K562 (cell line): ENCODE results near the gene NUDT1. TPM values are rescaled to one million over a fixed set of nuclear protein-coding genes. Genes with fewer than 3 reads are reported as not detected.

Experiments
- ATAC-seq: fragments of 200-7000 bp; cut with Tn5 transposase; 3 replicates; pipeline ENCODE4 v1.9.1; 2020; ENCODE audit warnings: moderate library complexity
- BruUV-seq: library from RNA; stranded (reverse); fragments of 400-500 nt; replicated peaks from 2 replicates; lab custom pipeline; 2021; lab: Mats Ljungman, UMichigan
- CTCF ChIA-PET: fragments of 300-600 bp; formaldehyde crosslinking; extraction: SDS; loops from one replicate; lab custom pipeline; 2021; ENCODE audit warnings: low intra/inter-chr PET ratio; lab: Yijun Ruan, JAX
- POLR2A ChIA-PET: fragments of 300-600, 350-650 bp; sonication (Branson Sonifier 250); formaldehyde crosslinking; extraction: SDS; loops from one replicate; lab custom pipeline; 2021; ENCODE audit warnings: antibody characterized with exemption, inconsistent platforms; lab: Yijun Ruan, JAX
- DNase-seq, 4 experiments: peaks; one replicate each; pipeline versions ENCODE4 v3.0.0 to v3.0.0-alpha.2; 2011 to 2018; ENCODE audit warnings: low spot score in 3 of 4, mixed read lengths in 3 of 4; ENCODE audit errors: extremely low read depth in 1 of 4
- FAIRE-seq: peaks from 2 replicates; lab custom pipeline; 2011; peaks lifted over from hg19 to GRCh38; lab: Jason Lieb, UNC
- H2AFZ ChIP-seq: 2 replicates; pipeline ENCODE4 v1.6.0; 2011; ENCODE audit warnings: low read depth, low read length, control low read depth, inconsistent platforms
- H3K27ac ChIP-seq: fragments of 200-600 bp; 3 replicates; pipeline ENCODE4 v1.8.0; 2011; ENCODE audit warnings: low read depth, mild to moderate bottlenecking, control low read depth, inconsistent platforms, low read length, moderate library complexity, mixed read lengths; ENCODE audit errors: extremely low read depth
- H3K27me3 ChIP-seq, 2 experiments: fragments of 300-600 bp in 1 of 2; 2 replicates in 1 of 2; 3 replicates in 1 of 2; pipeline versions ENCODE4 v1.6.0 to v1.8.0; 2011; ENCODE audit warnings: inconsistent platforms in 2 of 2, low read length in 2 of 2, mild to moderate bottlenecking in 1 of 2, mixed read lengths in 1 of 2, moderate library complexity in 1 of 2; ENCODE audit not compliant: control insufficient read depth in 2 of 2, insufficient read depth in 2 of 2
- H3K36me3 ChIP-seq: fragments of 300-600 bp; 3 replicates; pipeline ENCODE4 v1.8.0; 2011; ENCODE audit warnings: mild to moderate bottlenecking, low read length, inconsistent platforms; ENCODE audit not compliant: control insufficient read depth, insufficient read depth
- H3K4me1 ChIP-seq, 2 experiments: fragments of 200-600 bp in 1 of 2; replicated peaks in 1 of 2; 2 replicates in 1 of 2; 3 replicates in 1 of 2; pipeline versions ENCODE4 v1.5.1 to v1.8.0; 2011; ENCODE audit warnings: inconsistent platforms in 2 of 2, low read length in 2 of 2, mild to moderate bottlenecking in 1 of 2, mixed read lengths in 1 of 2, moderate library complexity in 1 of 2; ENCODE audit not compliant: control insufficient read depth in 2 of 2, insufficient read depth in 2 of 2
- H3K4me2 ChIP-seq: 2 replicates; pipeline ENCODE4 v1.6.1; 2011; ENCODE audit warnings: low read length, control low read depth, inconsistent platforms, mixed read lengths; ENCODE audit not compliant: insufficient read depth
- H3K4me3 ChIP-seq: fragments of 200-600 bp; sonication (generic), shearing (Covaris generic); 2 replicates; pipeline ENCODE4 v1.5.1; 2016; ENCODE audit warnings: control low read depth, inconsistent platforms
- H3K79me2 ChIP-seq: fragments of 200-600 bp; 3 replicates; pipeline ENCODE4 v1.8.0; 2011; ENCODE audit warnings: low read length, inconsistent platforms; ENCODE audit not compliant: control insufficient read depth, insufficient read depth
- H3K9ac ChIP-seq, 2 experiments: 2 replicates each; pipeline versions ENCODE4 v1.6.0 to v1.6.1; 2011; ENCODE audit warnings: low read depth in 2 of 2, low read length in 2 of 2, control low read depth in 1 of 2, inconsistent platforms in 1 of 2, mild to moderate bottlenecking in 1 of 2, mixed read lengths in 1 of 2; ENCODE audit not compliant: insufficient read depth in 1 of 2
- H3K9me1 ChIP-seq: one replicate; pipeline ENCODE4 v1.6.0; 2011; ENCODE audit warnings: inconsistent platforms, mild to moderate bottlenecking, low read length, moderate library complexity; ENCODE audit not compliant: control insufficient read depth, insufficient read depth
- H3K9me3 ChIP-seq: replicated peaks from 2 replicates; pipeline ENCODE4 v1.5.1; 2011; ENCODE audit warnings: low read depth, low read length, inconsistent platforms; ENCODE audit not compliant: control insufficient read depth, insufficient read depth
- H4K20me1 ChIP-seq: replicated peaks from 2 replicates; pipeline ENCODE4 v1.6.1; 2011; ENCODE audit warnings: low read length, inconsistent platforms, mixed read lengths; ENCODE audit not compliant: control insufficient read depth, insufficient read depth
- DDX20 ChIP-seq: fragments of 450-650 bp; IDR thresholded peaks from 2 replicates; pipeline ENCODE4 v1.6.1; 2016; ENCODE audit warnings: missing genetic modification characterization, low read depth, mild to moderate bottlenecking, missing compliant biosample characterization, moderate library complexity
- ELF4 ChIP-seq: fragments of 450-650 bp; formaldehyde crosslinking; IDR thresholded peaks from 2 replicates; pipeline ENCODE4 v1.4.0; 2022; ENCODE audit warnings: missing genetic modification characterization
- SOX6 ChIP-seq: fragments of 450-650 bp; IDR thresholded peaks from 2 replicates; pipeline ENCODE4 v1.6.1; 2014; ENCODE audit warnings: mild to moderate bottlenecking
- YBX1 ChIP-seq: fragments of 450-650 bp; IDR thresholded peaks from 2 replicates; pipeline ENCODE4 v1.7.1; 2016; ENCODE audit warnings: mild to moderate bottlenecking
- ZBTB2 ChIP-seq: fragments of 450-650 bp; IDR thresholded peaks from 2 replicates; pipeline ENCODE4 v1.6.1; 2016; ENCODE audit warnings: antibody characterized with exemption
- ZNF398 ChIP-seq: fragments of 250-450 bp; sonication (Bioruptor Pico); IDR thresholded peaks from 2 replicates; pipeline ENCODE4 v1.8.0; 2021; ENCODE audit warnings: moderate library complexity, mild to moderate bottlenecking, inconsistent platforms
- WGBS: fragments of 100-300 bp; shearing (Covaris generic); methylation state at CpG from one replicate; pipeline ENCODE4 v1.1.6; 2016; ENCODE audit warnings: low coverage, mixed read lengths; ENCODE audit not compliant: insufficient coverage; ENCODE audit errors: missing lambda C conversion rate; 5-methylcytosine and 5-hydroxymethylcytosine counted together
- in situ Hi-C: fragments of 300-500 bp; cut with MboI; formaldehyde crosslinking; loops from 4 replicates; pipeline ENCODE4 v1.15.0; 2018; ENCODE audit warnings: inconsistent platforms, mixed read lengths
- intact Hi-C: fragments of 100-400 bp; cut with micrococcal nuclease; formaldehyde crosslinking; loops from 2 replicates; pipeline ENCODE4 v1.14.2; 2022
- polyA plus RNA-seq, 8 experiments: library from polyadenylated mRNA; depleted of rRNA in 4 of 8; stranded (reverse) in 5 of 8; unstranded in 3 of 8; fragments of >200 nt; fragmentation: Nextera tagmentation in 2 of 8; fragmentation: Illumina TruSeq in 1 of 8; extraction: Ambion mirVana in 2 of 8; extraction: Trizol in 1 of 8; gene quantifications; 2 replicates each; pipeline versions ENCODE4 v1.2.1 to v1.2.3, GENCODE V29; 2011 to 2014; ENCODE audit warnings: inconsistent platforms in 1 of 8, missing spikeins in 1 of 8
- total RNA-seq, 7 experiments: library from RNA; depleted of rRNA in 6 of 7; stranded (reverse); fragments of >200 nt in 6 of 7; fragmentation: Illumina TruSeq in 2 of 7; extraction: Trizol in 2 of 7; gene quantifications; 2 replicates each; pipeline versions ENCODE4 v1.2.1 to v1.2.3, GENCODE V29; 2011 to 2021; ENCODE audit warnings: low replicate concordance in 1 of 7

NUDT1 gene
- total and polyA plus RNA-seq, 9 of the 15 experiments (the other 6 are each of a cell fraction or from before 2014, with no cell fraction given) = 5.3 to 73.3 (median 29.6) TPM

GRCh38 chr7:2208712-2209111 is 33.3 kb upstream of the NUDT1 start:
- ATAC-seq = no peak
- POLR2A ChIA-PET = interaction anchor here (1.7 kb wide), 1 partner anchor 28 kb away, joined by 4 read pairs; no protein-coding TSS in a partner anchor
- intact Hi-C loops = loop anchor here (10.0 kb wide), 1 partner anchor 634 kb away; the partner anchor contains the start of gene PSMG3
- no TSS peak for BruUV-seq
- TF ChIP-seq YBX1 = no peak
- TF ChIP-seq ZNF398 (CRISPR knock-in tag) = no peak
- TF ChIP-seq ZBTB2 = no peak
- TF ChIP-seq ELF4 (CRISPR knock-in tag) = no peak
- no peak for TF ChIP-seq SOX6
- TF ChIP-seq DDX20 (tag) = no peak
- TF ChIP-seq, all 486 proteins: peak for 0
- DNase-seq (no peak), FAIRE-seq (no peak)
- Histone ChIP-seq H3K4me1 (peaks cover 0 to 10% of the 10 kb centered on the region in 2 experiments; a peak in 1 of 5 replicates), H3K9me1 (no peaks in the 10 kb centered on the region), H3K36me3 (peaks cover 69% of the 10 kb centered on the region; the same call in 2 of the 3 replicates), H3K4me3 (no peak overlapping the region), H4K20me1 (no peaks in the 10 kb centered on the region; the same call in none of the 2 replicates), H3K9me3 (0 out of 2 replicates have a peak, but pooled peaks cover under 1% of the 10 kb centered on the region), H3K4me2 (no peak overlapping the region), H3K27ac (no peak overlapping the region), H3K79me2 (no peaks in the 10 kb centered on the region), H3K9ac (peak overlapping the region in 1 of 2 experiments; percentile 55; a peak in 1 of 4 replicates), H2AFZ (no peak overlapping the region), H3K27me3 (no peaks in the 10 kb centered on the region)
- CTCF ChIA-PET = interaction anchor here (1.4 kb wide), 1 partner anchor 629 kb away, joined by 12 read pairs; no protein-coding TSS in a partner anchor
- in situ Hi-C loops = loop anchor here (10.0 kb wide), 1 partner anchor 624 kb away; no protein-coding TSS in a partner anchor
- WGBS = 93% methylated on average over 15 of the region's 16 CpGs
